ENCODE data around the gene OR8K3.

Gene OR8K3

DNA sequence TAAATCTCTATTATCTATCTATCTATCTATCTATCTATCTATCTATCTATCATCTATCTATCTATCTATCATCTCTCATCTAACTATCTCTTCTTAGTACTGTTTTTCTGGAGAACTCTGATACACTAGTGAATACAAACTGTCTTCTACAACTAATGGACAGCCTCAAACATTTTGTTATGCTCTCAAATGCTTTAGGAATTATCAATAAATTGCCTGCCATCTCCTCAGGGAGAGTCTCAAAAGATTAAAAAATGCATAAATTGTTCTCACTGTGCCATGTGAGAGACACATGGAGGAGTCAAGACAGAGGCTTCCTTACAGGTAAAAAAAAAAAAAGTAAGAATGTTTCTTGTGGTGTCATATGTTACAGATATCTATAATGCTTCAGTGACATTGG, at the start of gene OR8K3:
Gene OR8K3 (plus strand): TSS at position 301 of the 400 bp plus-strand sequence. CDS start 3,163 bp downstream, outside the sequence.
- H3K36me3 Mint-ChIP-seq (ENCODE audit: low read depth) = no peaks in the 10 kb centered on the region
- H3K4me3 Mint-ChIP-seq = no peak within 1 kb of the TSS
- no peaks in the 10 kb centered on the region for H3K4me1 Mint-ChIP-seq
- no peaks in the 10 kb centered on the region for H3K27me3 Mint-ChIP-seq
- DNase-seq (no peak), ATAC-seq (no peak)
- no peak within 1 kb of the TSS for H3K27ac Mint-ChIP-seq
- peaks cover 17% of the 10 kb centered on the region for H3K9me3 Mint-ChIP-seq

DNA sequence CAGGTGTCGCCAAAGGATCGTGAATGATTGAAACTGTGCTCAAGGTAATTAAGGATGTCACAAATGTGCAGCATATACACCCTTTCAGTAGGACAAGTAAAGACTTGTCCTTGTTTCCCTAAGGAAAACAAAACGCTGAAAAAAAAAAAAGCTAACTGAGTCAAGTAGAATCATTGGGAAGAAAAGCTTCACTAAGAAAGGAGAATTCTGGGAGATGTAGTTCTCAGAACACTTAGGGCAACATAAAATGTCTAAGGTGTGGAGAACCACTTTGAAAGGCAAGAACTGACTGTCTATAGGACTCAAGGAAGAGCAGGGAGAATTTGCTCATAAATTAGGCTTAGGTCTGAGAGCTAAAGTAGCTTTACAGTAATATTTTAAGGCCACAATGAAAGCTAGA, 43.9 kb upstream of the OR8K3 start:
- Mint-ChIP-seq H3K4me3 (no peak overlapping the region), H3K36me3 (ENCODE audit: low read depth) (peaks cover 1% of the 10 kb centered on the region), H3K9me3 (peaks cover 27% of the 10 kb centered on the region), H3K27me3 (no peaks in the 10 kb centered on the region), H3K27ac (no peak overlapping the region), H3K4me1 (no peaks in the 10 kb centered on the region)
- DNase-seq = no peak
- no peak for ATAC-seq

DNA sequence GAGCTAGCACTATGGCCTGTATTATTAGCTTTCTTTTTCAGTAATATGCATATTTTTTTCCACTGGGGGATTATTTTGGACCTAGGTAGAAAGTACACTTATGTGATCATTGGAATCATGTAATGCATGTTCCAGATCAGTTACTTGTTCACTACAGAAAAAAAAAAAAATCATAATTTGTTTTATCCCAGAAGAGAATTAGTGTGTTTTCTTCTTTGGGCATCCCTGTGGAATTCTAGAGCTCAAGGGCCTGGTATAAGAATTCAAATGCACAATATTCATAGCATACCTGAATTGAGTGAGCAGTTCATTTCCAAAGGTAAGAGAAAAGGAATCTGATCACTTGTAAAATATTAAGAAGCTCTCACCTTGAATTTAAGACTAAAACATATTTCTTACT, 41.1 kb upstream of the OR8K3 start, which contains the start of gene OR5T1:
Gene OR5T1 (plus strand): TSS at position 301 of the 400 bp plus-strand sequence. CDS start 1,485 bp downstream, outside the sequence.
- Mint-ChIP-seq H3K36me3 (ENCODE audit: low read depth) (no peaks in the 10 kb centered on the region), H3K4me3 (no peak within 1 kb of the TSS), H3K27ac (no peak within 1 kb of the TSS), H3K27me3 (no peaks in the 10 kb centered on the region), H3K4me1 (no peaks in the 10 kb centered on the region), H3K9me3 (peaks cover 33% of the 10 kb centered on the region)
- ATAC-seq (no peak), DNase-seq (no peak)

DNA sequence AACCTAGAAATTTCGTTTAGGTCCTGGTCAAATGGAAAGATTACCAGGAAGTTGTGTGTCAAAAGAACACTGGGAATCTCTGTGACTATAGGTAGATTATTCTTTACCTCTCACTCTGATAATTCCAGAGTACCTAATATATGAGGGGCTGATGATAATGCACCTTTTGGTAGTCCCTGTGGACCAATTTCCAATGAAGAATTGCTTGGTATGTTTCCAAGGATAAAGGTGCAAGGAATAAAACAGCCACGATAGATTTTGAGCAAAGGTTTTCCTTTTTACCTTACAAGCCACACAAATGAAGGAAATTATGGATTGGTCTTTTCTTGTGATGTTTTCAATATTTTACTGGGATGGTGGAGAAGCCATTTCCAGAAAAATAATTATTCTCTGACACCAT, 22.8 kb upstream of the OR8K3 start, which contains the start of gene OR8H1:
Gene OR8H1 (minus strand): TSS at position 101 of the 400 bp plus-strand sequence. CDS start 1,192 bp downstream, outside the sequence.
- ATAC-seq (no peak), DNase-seq (no peak)
- Mint-ChIP-seq H3K4me1 (no peaks in the 10 kb centered on the region), H3K36me3 (ENCODE audit: low read depth) (no peaks in the 10 kb centered on the region), H3K27ac (no peak within 1 kb of the TSS), H3K27me3 (no peaks in the 10 kb centered on the region), H3K9me3 (peaks cover 18% of the 10 kb centered on the region), H3K4me3 (no peak within 1 kb of the TSS)

DNA sequence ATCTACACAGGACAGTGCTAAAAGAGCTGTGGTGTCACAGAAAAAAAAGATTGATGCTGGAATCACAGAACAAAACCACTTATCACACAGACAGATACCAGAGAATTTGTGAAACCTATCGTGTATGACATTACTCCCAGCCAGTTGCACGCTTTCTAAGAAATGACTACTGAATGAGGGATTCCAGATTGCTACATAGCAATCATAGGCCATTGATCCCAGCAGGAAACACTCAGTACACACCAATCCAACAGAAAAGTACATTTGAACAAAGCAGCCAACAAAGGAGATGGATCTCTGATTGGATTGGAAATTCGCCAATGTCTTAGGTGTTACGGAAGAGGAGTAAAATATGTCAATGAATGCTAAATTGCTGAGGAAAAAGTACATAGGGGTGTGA, 18.0 kb upstream of the OR8K3 start:
- Mint-ChIP-seq H3K27ac (no peak overlapping the region), H3K4me1 (no peaks in the 10 kb centered on the region), H3K36me3 (ENCODE audit: low read depth) (no peaks in the 10 kb centered on the region), H3K27me3 (no peaks in the 10 kb centered on the region), H3K4me3 (no peak overlapping the region), H3K9me3 (peaks cover 24% of the 10 kb centered on the region)
- DNase-seq (no peak), ATAC-seq (no peak)

DNA sequence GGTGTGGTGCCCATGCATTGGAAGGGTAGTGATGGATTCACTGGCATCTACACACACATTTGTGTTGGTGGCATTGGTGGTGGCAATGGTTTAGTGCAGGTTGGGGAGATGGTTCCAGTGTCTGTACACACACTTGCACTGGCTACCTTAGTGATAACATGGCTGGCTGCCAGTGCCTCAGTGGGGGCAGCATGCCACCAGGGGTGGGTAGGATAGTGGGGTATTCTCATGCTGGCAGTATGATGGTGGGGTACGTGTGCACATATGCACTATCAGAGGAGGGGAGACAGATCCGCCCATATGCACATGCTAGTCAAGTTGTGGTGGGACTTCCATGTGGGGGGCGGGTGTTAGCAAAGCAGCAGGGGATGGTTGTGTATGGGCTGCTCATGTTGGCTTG, 7.1 kb upstream of the OR8K3 start:
- H3K27me3 Mint-ChIP-seq = no peaks in the 10 kb centered on the region
- DNase-seq = no peak
- no peak overlapping the region for H3K27ac Mint-ChIP-seq
- no peaks in the 10 kb centered on the region for H3K4me1 Mint-ChIP-seq
- H3K36me3 Mint-ChIP-seq (ENCODE audit: low read depth) = no peaks in the 10 kb centered on the region
- H3K4me3 Mint-ChIP-seq = no peak overlapping the region
- no peak for ATAC-seq
- H3K9me3 Mint-ChIP-seq = peaks cover 11% of the 10 kb centered on the region

DNA sequence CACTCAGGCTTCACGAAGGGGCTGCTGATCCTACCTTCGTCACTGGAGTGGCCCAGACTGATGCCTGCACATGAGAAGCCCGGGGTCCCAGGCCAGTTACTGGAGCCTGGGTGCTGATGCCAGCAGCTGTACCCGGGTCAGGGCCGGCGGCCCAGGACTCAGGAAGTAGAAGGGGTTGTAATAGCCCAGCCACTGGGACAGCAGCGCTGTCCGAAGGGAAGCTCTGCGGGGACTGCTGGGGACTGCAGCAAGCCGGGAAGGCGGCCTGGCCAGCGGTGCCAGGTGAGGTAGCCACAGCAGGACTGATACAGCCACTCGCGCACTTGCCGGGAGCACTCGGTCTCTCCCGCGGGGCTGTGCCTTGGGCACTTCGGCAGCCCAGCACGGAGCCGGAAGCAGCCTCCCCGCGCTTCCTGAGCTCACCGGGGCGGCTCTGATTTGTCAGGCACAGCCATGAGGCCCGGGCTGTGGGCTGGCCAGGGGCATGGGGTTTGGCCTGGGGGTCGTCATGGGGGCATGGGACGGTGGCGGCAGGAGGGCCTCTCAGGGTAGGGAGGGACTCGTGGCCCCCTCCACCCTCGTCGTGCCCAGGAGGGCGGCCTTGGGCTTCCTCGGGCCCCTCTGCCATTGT, 17.0 kb downstream of the OR8K3 start:
- no peak overlapping the region for H3K4me3 Mint-ChIP-seq
- H3K4me1 Mint-ChIP-seq = no peaks in the 10 kb centered on the region
- H3K36me3 Mint-ChIP-seq (ENCODE audit: low read depth) = no peaks in the 10 kb centered on the region
- H3K9me3 Mint-ChIP-seq = peaks cover 4% of the 10 kb centered on the region
- DNase-seq = no peak
- H3K27ac Mint-ChIP-seq = no peak overlapping the region
- no peaks in the 10 kb centered on the region for H3K27me3 Mint-ChIP-seq
- no peak for ATAC-seq

DNA sequence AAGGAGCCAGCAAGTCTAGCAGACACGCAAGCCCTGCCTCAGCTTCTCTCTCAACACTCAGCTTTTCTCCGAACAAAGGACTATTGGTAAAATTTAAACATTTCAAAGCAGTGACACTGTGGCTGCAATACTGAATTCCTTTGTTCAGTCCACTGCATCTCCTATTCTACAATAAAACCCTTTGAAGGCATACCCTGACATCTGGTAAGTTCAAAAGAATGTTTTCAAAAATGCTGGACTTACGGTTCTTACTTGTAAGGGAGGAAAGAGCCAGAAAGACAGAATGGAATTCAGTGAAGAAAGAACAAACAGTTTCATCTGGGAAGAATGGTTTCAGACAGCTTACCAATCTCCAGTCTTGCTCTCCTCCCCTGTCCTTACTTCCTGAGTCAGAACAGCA, 18.2 kb downstream of the OR8K3 start:
- H3K36me3 Mint-ChIP-seq (ENCODE audit: low read depth) = no peaks in the 10 kb centered on the region

DNA sequence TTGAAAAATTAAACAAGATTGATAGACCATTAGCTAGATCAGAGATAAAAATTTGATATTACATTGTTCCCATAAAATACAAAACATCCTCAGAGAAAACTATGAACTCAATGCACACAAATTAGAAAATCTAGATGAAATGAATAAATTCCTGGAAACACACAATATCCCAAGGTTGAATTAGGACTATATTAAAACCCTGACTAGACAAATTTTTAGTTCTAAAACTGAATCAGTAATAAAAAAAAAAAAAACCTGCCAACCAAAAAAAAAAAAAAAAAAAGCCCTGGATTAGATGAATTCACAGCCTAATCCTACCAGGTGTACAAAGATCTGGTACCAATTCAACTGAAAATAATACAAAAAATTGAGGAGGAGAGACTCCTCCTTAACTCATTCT, 25.3 kb downstream of the OR8K3 start:
- Mint-ChIP-seq H3K4me1 (no peaks in the 10 kb centered on the region), H3K27ac (no peak overlapping the region), H3K4me3 (no peak overlapping the region), H3K27me3 (no peaks in the 10 kb centered on the region), H3K36me3 (ENCODE audit: low read depth) (no peaks in the 10 kb centered on the region), H3K9me3 (peaks cover 29% of the 10 kb centered on the region)
- no peak for ATAC-seq
- DNase-seq = no peak

More for the DNA sequence above, 18.2 kb downstream of the OR8K3 start:
- H3K4me1 Mint-ChIP-seq = no peaks in the 10 kb centered on the region
- peaks cover 4% of the 10 kb centered on the region for H3K9me3 Mint-ChIP-seq
- H3K27me3 Mint-ChIP-seq = no peaks in the 10 kb centered on the region
- no peak for DNase-seq
- no peak overlapping the region for H3K27ac Mint-ChIP-seq
- H3K4me3 Mint-ChIP-seq = no peak overlapping the region
- ATAC-seq = no peak

DNA sequence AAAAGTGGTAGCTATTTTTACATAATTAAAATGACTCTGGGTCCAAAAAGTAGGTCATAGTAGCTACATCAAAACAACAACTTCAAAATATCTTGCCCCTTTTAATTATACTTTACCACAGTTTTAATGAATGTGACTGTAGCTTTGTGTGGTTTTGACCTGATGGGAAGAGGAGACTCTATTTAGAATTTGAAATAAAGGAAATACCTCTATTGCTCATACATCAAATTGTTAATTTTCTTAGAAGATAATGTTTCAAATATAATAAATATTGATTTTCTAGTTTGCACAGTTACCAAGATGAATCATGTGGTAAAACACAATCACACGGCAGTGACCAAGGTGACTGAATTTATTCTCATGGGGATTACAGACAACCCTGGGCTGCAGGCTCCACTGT, 30.8 kb downstream of the OR8K3 start, which contains the start of gene OR8K1:
Gene OR8K1 (plus strand): TSS at position 301 of the 400 bp plus-strand sequence. CDS start 0 bp downstream, at position 301.
- DNase-seq (no peak), ATAC-seq (no peak)
- H3K27ac Mint-ChIP-seq = no peak within 1 kb of the TSS
- H3K27me3 Mint-ChIP-seq = no peaks in the 10 kb centered on the region
- H3K9me3 Mint-ChIP-seq = peaks cover 35% of the 10 kb centered on the region
- no peak within 1 kb of the TSS for H3K4me3 Mint-ChIP-seq
- H3K36me3 Mint-ChIP-seq (ENCODE audit: low read depth) = no peaks in the 10 kb centered on the region
- no peaks in the 10 kb centered on the region for H3K4me1 Mint-ChIP-seq

DNA sequence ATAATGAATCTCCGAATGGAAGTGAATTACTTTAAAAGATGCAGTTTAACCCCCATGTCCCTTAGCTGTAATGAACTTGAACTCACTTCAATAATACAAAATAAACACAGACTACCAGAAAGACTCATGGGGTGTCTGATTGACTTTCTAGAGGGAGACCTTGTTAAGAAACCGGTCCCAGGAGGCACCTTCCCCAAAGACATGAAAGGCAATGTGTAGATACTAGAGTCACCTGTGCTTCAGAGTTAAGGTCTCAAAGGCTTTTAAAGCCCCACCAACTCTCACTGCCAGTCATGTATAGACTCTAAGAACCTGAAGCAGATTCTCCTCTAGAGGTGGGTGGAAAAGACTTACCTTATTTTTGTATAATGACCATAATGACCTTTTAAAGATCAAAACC, 39.0 kb downstream of the OR8K3 start, which contains the start of gene OR8J1:
Gene OR8J1 (plus strand): TSS at position 301 of the 400 bp plus-strand sequence. CDS start 5,956 bp downstream, outside the sequence.
- Mint-ChIP-seq H3K27ac (no peak within 1 kb of the TSS), H3K36me3 (ENCODE audit: low read depth) (no peaks in the 10 kb centered on the region), H3K4me3 (no peak within 1 kb of the TSS), H3K9me3 (peaks cover 14% of the 10 kb centered on the region), H3K4me1 (no peaks in the 10 kb centered on the region), H3K27me3 (no peaks in the 10 kb centered on the region)
- DNase-seq = no peak
- no peak for ATAC-seq
